ENCODE results near the gene ANP32B.

DNA sequence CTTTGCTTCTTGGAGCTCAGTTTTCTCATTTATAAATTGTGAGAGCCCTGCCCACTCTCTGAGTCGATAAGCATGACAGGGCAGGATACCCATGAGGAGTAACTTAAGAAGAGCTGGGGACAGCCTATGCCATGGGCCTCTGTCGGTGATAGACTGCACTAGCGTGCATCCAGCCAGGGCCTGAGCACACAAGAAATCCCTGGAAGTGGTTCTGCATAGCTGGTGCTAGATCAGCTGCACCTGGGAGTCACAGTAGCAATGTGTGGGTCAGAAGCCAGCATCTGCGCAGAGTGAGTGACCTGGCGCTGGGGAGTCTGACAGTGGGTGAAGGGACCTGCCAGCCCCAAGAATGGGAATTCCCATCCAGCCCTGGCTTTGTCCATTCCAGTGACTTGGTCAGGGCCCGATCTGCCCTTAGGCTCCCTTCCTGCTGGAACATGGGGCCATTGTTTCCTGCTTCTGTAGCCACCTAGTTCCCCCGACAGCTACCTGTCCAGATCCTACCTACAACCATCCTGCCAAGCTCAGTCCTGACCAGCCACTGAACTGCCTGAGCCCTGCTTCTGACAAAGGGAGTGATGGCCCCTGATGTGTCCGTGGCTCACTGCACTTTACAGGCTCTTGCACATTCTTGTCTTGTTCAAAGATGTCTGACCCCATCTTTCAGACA, 37.5 kb downstream of the ANP32B start:
- TF ChIP-seq, protein P1, sequence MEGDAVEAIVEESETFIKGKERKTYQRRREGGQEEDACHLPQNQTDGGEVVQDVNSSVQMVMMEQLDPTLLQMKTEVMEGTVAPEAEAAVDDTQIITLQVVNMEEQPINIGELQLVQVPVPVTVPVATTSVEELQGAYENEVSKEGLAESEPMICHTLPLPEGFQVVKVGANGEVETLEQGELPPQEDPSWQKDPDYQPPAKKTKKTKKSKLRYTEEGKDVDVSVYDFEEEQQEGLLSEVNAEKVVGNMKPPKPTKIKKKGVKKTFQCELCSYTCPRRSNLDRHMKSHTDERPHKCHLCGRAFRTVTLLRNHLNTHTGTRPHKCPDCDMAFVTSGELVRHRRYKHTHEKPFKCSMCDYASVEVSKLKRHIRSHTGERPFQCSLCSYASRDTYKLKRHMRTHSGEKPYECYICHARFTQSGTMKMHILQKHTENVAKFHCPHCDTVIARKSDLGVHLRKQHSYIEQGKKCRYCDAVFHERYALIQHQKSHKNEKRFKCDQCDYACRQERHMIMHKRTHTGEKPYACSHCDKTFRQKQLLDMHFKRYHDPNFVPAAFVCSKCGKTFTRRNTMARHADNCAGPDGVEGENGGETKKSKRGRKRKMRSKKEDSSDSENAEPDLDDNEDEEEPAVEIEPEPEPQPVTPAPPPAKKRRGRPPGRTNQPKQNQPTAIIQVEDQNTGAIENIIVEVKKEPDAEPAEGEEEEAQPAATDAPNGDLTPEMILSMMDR (conservative IDR thresholded peaks at IDR 0.05; ENCODE audit: low read depth, low read length): no peak
- no peak for TF ChIP-seq EZH2phosphoT487 (IDR thresholded peaks at IDR 0.05; ENCODE audit: borderline replicate concordance, low read length)
